Measurements from ENCODE around the gene ADISSP.

GRCh38 chr20:3775457-3776108 lies 8.0 kb upstream of the ADISSP start:
- no peak for TF ChIP-seq CTCF (conservative IDR thresholded peaks at IDR 0.05 in 1 of 2, IDR thresholded peaks at IDR 0.05 in 1 of 2; ENCODE audit: low read depth in 1 of 2, low read length in 2 of 2)
- TF ChIP-seq EZH2 (IDR thresholded peaks at IDR 0.05; ENCODE audit: low read length, missing control alignments): no peak
